Activated CD8-positive, alpha-beta memory T cell treated with anti-CD3 and anti-CD28 coated beads for 4 hours (primary cell): ENCODE measurements around the gene MYRIP.
"Not testable (repeated sequence)": the region's sequence is repeated elsewhere in the genome, so short reads cannot be mapped to it uniquely, and the experiment has no call there.

Experiments
- DNase-seq, 2 donors: peaks; one replicate each; pipeline ENCODE4 v3.0.0-alpha.2; 2020; ENCODE audit warnings: low read depth in 2 of 2

MYRIP gene

GRCh38 chr3:39806820-39807219 is 2.6 kb upstream of the MYRIP start:
- no peak for DNase-seq

DNA sequence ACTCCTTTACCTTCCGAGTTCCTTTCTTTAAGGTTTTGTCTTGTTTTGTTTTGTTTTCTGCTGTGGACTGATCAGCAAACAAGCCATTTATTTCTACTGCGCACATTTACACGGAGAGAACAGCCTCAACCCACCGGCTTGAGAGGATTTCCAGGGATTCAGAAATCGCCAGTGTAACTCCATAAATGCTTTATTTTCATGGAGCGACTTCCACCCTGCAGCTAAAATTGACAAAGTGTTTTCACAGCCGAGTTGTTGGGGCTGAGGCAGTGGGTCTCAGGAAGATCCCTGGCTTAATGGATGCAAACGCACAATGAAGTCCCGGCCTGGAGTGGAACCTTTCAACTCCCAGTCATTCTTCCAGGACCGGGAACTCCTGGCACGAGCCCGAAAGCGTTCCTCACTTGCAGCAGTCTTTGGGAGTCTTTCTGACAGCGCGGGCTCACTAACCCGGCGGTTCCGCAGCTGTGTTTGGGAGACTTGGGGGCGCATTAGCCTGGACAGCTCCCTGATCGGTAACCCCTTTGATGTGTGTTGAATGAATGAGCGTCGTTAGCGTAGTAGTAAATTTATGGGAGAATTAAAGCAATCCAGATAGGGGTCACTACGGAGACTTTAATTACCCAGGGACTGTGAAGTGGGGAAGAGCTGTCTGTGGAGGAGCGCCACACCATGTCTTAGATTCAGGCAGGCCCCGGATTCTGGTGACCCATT is 785 bp upstream of the MYRIP start:
- no peak for DNase-seq

DNA sequence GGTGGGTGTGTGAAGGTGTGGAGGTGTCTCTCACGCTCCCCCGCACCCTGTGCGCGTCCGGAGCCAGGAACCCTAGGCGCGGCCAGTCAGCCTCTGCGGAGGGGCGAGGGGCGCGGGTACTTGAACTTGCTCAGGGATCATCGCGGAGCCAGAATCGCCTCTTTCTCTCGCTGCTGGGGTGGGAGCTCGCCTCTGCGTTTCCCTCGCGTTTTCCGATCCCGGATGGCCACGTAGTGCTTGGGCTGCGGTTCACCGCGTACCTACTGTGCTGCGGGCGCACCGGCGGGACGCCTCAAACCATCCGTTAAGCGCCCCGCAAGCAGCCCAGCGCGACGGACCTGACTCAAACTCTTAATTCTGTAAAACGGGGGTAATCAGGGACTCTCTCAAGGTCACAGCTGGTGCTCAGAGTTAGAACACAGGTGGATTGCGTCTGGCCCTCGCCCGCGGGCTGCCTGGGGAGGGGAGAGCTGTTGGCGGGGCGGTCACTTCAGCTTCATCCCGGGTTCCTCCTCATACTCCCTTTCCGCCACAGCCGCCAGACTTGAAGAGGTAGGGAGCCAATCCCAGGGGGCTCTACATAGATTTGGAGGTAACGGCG is 686 bp downstream of the MYRIP start:
- DNase-seq = no peak

- DNase-seq = no peak
These were observed 1.3 kb downstream of the MYRIP start for GRCh38 chr3:39810647-39811161.

DNA sequence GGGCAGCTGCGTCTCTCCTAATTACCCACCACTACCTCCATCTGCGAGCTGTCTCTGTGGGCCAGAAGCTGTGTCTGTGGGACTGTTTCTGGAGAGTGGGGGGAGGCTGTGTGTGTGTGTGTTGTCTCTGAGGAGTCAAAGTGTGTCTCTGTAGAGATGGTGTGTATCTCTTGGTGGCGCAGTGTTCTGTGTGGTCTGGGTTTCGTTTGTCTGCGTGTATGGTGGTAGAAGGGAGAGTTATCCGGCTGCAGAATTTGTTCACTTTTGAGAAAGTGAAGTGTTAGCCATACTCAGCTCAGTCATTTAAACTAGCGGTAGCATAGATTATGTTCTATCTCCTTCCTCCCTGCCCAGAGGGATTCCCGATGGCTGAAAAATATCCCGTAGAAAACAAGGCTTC is 2.2 kb downstream of the MYRIP start:
- DNase-seq = no peak

DNA sequence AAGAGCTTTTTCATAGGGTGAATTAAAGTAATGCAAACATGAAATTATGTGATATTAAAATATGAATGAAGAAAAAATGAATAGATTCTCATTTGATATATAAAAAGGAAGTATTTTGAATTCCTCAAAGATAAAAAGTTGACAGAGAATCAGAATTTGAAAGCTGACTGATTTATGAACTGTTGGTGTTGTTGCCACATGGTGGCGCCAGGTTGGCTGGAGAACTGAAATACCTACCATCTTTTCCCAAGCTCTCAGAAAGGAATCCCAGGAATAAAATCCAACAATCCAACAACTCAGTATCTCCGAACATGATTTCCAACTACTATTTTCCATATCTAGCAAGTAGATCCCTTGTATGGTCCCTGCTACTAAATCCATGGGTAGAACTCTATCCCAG is 3.1 kb downstream of the MYRIP start:
- no peak for DNase-seq

- DNase-seq = no peak
These were observed 4.6 kb downstream of the MYRIP start for GRCh38 chr3:39814007-39814406.

DNA sequence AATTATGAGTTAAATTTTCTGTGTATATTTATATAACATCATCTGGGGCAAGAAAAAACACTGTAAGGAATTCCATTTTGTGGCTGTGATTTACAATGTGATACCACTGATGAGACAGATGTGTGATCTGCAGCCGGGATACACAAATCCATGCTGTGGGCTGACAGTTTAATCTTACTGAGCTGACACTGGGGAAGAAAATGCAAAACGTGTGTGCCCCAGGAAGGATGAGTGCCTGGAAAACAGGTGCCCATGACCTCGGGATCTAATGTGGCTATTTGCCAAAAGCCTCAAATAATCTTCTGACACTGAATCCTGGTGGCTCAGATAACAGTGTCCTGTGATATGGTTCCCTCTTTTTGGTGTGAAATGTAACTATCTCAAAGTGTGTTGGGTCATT is 10.5 kb downstream of the MYRIP start:
- no peak for DNase-seq

GRCh38 chr3:39833764-39834163 is 24.4 kb downstream of the MYRIP start:
- not testable (repeated sequence) for DNase-seq

DNA sequence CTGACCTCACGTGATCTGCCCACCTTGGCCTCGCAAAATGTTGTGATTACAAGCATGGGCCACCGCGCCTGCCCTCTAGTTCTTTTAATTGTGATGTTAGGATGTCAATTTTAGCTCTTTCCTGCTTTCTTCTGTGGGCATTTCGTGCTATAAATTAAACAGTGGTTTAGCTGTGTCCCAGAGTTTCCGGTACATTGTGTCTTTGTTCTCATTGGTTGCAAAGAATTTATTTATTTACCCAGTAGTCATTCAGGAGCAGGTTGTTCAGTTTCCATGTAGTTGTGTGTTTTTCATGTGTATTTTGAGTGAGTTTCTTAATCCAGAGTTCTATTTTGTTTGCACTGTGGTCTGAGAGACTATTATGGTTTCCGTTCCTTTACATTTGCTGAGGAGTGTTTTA is 30.1 kb downstream of the MYRIP start:
- DNase-seq = no peak

DNA sequence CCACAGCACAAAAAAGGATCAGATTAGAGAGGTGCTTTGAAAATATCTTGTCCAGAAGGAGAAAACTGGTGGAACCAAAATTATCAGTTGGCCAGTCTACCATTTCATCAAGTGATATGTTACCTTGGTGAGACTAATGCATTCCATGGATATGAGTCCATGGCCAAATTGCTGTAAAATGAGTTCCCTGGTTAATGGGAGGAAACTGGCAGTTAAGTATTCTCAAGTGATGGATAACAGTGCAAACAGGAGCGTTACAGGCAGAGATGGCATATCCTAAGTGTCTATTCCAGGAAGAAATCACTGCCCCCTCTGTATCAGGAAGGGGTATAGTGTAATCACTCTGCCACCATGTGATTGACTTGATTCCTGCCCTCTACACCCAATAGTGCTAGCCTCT is 34.0 kb downstream of the MYRIP start:
- no peak for DNase-seq

DNA sequence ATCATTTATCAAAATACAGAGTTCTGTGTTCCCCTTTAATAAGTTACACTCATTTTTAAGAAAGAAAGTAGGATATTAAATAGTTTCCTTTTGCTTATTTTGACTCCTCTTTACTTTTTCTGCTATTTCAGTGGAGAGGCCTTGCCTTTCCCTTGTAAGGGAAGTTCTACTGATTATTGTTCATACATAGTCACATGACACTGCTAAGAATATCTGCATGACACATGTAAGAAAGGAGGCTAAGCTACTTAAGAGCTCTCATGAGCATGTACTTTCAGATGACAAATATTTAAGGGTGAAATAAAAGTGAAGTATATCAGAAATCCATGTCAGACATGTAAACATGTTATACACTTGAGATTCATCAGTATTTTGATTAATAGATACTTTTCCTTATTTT is 39.0 kb downstream of the MYRIP start:
- DNase-seq = no peak

DNA sequence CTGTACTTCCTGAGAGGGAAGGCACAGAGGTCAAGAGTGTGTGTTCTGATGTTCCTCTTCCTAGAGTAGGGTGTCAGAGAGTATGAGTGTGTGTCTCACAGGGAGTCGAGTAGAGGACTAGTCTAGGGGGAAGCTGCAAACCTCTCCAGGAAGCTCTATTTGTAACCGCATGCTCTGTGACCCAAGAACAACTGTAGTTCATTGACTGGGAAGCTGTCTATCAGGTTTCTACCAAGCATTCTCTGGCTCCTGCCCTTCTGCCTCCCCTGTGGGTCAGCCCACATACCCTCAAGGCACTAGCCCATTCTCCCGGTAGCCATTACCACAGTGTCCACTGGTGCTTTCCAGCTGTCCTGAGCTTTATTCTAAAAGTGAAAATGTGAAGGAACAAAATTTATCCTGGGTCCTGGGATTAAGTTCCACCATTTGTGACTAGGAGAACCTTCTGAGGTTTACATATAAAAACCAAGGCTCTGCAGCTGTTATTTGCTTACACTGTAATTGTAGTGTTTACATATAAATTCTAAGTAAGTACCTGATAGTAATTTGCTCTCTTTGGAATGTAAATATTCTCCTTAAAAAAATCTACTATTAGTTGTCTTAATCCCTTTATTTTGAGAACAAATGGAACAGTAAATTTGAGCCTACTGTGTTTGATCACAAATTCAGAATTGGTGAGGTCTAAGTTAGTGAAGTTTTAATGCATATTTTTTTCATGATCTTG is 40.7 kb downstream of the MYRIP start:
- DNase-seq = no peak

GRCh38 chr3:39850716-39851032 is 41.3 kb downstream of the MYRIP start:
- DNase-seq = no peak

GRCh38 chr3:39855517-39855916 is 46.1 kb downstream of the MYRIP start:
- no peak for DNase-seq

DNA sequence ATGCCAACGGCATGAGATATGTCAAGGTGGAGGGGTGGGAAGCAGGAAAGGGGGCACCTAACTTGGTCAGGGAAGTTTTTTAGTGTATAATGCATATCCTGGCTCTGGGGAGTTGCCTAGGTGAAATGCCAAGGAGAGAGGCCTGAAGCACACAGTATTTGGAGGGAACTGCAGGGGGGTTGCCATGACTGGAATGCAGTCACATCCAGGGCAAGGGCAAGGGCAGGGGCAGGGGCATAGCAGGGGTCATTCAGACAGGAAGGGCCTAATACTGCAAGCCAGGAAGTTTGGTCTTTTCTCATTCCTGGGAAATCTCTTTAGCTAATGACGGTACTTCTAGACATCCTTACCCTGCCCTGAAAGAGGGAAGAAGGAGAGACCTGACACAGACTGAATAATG is 60.5 kb downstream of the MYRIP start:
- DNase-seq = no peak

DNA sequence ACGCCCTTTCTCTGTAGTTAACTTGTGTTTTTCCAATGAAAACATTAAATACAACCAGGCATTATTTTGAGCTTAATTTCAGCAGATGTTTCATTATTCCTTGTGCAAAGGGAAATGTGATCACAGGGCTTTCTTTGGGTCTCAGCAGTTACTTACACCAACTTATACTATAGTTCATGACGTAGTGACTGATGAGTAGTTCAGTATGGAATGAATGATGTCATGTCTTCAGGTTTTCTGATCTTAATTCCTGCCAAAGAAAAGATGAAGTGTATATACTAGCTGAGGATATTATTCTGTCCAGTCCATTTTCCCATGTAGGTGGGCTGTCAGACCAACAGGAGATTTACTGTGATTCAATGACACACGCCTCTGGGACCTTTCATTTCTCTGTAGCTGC is 61.3 kb downstream of the MYRIP start:
- DNase-seq = no peak

GRCh38 chr3:39879581-39879980 is 70.2 kb downstream of the MYRIP start:
- no peak for DNase-seq

DNA sequence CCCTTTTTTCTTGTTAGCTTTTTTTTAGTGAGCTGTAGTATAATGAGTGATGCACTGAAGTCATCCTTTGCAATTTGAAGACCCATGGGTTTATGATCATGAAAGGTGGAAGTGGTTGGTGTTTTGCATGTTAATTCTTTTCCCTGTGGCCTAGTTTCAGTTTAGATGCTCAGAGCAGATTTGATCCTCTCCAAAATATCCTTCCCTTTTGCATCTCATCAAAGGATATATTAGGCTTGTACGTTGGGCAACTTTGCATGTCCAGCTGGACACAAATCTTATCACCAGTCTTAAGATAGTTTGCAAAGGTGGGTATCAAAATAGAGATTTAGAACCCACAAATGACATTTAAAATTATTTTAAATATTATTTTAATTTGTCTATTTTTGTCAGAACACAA is 72.7 kb downstream of the MYRIP start:
- DNase-seq = no peak

- no peak for DNase-seq
These were observed 82.7 kb downstream of the MYRIP start for GRCh38 chr3:39892068-39892467.

- DNase-seq = no peak
These were observed 86.8 kb downstream of the MYRIP start for GRCh38 chr3:39896184-39896583.

GRCh38 chr3:39900462-39901002 is 91.1 kb downstream of the MYRIP start:
- DNase-seq = no peak

GRCh38 chr3:39903253-39903652 is 93.8 kb downstream of the MYRIP start:
- DNase-seq = no peak
